Coronary artery (tissue), 2 donors: Measurements from ENCODE around the gene SLC39A2.

Source experiments
- DNase-seq: peaks from one replicate; pipeline ENCODE4 v3.0.0-alpha.2; 2017; ENCODE audit warnings: low spot score
- H3K27ac ChIP-seq, 2 donors: fragments of 200-600 bp; sonication (generic); one replicate each; pipeline ENCODE4 v1.5.1; 2016 to 2019
- H3K4me3 ChIP-seq: fragments of 200-600 bp; sonication (generic); 2 replicates; pipeline ENCODE4 v1.5.1; 2016; ENCODE audit warnings: mild to moderate bottlenecking, moderate library complexity
- TF ChIP-seq, protein P1 (sequence below): fragments of 200-600 bp; sonication (generic); IDR thresholded peaks from one replicate; pipeline ENCODE4 v1.5.1; 2019; ENCODE audit warnings: antibody characterized with exemption

Gene SLC39A2

DNA sequence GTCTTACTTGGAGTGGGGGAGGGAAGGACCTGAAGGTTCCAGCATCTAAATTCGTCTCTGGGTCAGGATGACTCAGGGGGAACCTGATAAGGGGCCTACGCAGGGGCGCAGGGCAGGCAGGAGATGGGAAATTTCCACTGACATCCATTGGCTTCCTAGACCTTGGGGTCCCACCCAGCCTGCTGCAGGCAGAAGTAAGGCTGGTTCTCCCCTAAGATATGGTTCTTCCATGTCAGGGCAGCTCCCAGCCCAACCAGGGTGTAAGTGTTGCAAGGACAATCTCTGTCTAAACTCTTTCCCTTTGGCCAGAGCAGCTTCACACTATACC lies 27.9 kb downstream of the SLC39A2 start:
- TF ChIP-seq, protein P1, sequence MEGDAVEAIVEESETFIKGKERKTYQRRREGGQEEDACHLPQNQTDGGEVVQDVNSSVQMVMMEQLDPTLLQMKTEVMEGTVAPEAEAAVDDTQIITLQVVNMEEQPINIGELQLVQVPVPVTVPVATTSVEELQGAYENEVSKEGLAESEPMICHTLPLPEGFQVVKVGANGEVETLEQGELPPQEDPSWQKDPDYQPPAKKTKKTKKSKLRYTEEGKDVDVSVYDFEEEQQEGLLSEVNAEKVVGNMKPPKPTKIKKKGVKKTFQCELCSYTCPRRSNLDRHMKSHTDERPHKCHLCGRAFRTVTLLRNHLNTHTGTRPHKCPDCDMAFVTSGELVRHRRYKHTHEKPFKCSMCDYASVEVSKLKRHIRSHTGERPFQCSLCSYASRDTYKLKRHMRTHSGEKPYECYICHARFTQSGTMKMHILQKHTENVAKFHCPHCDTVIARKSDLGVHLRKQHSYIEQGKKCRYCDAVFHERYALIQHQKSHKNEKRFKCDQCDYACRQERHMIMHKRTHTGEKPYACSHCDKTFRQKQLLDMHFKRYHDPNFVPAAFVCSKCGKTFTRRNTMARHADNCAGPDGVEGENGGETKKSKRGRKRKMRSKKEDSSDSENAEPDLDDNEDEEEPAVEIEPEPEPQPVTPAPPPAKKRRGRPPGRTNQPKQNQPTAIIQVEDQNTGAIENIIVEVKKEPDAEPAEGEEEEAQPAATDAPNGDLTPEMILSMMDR = no peak
- Histone ChIP-seq H3K27ac (peak overlapping the region; percentile 94), H3K4me3 (peak overlapping the region; percentile 88)
- peak; percentile 72 for DNase-seq

GRCh38 chr14:21029917-21030316 lies 30.8 kb downstream of the SLC39A2 start, which contains the start of gene TPPP2:
TPPP2 (plus strand) TSS chr14:21030217; CDS start chr14:21030582, 365 bp downstream.
- H3K27ac ChIP-seq = no peak within 1 kb of the TSS
- no peak within 1 kb of the TSS for H3K4me3 ChIP-seq
- DNase-seq = peak; percentile 14
- TF ChIP-seq, protein P1 = no peak

DNA sequence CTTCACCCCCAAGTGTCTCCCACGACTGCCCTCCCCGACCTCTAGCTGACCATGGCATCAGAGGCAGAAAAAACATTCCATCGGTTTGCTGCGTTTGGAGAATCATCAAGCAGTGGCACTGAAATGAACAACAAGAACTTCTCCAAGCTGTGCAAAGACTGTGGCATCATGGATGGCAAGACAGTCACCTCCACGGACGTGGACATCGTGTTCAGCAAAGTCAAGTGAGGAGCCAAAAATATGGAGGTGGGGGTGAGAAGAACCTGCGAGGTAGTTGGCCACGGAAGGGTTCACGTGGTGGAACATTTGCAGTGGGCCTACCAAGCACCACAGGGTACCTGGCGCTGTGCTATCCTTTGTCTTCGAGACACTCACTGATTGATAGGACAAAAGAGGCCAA lies 31.4 kb downstream of the SLC39A2 start:
- peak; percentile 65 for DNase-seq
- Histone ChIP-seq H3K27ac (no peak overlapping the region), H3K4me3 (no peak overlapping the region)
- TF ChIP-seq, protein P1 = no peak

GRCh38 chr14:21032326-21033132 lies 33.4 kb downstream of the SLC39A2 start:
- TF ChIP-seq, protein P1 = no peak
- Histone ChIP-seq H3K4me3 (no peak overlapping the region), H3K27ac (no peak overlapping the region)
- no peak for DNase-seq

DNA sequence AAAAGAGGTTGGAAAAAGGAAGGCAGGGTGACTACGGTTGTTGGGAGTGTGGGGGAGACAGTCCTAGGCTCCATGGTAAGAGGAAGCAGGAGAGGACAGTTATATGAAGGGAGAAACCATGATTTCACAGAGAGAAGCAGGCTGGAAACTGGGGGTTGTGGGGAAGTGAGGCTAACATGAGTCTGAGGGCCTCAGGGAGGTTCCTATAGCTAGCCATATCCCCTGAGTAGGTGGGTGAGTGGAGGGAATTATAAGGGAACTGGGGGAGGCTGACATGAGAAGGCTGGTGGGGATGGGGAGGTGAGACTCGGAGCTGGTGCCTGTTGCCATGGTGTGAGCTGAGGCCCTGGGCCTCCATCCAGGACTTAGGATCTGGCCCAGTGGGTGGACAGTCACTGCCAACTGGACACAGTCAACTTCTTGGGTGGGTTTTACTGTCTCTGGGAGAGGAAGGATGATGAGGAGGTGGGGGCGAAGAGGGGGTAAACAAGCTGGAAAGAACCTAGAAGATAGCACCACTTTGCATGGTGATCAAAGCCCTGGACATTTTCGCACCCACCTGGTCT lies 34.1 kb downstream of the SLC39A2 start:
- no peak for DNase-seq
- Histone ChIP-seq H3K4me3 (no peak overlapping the region), H3K27ac (no peak overlapping the region)
- TF ChIP-seq, protein P1 = no peak

- no peak within 1 kb of the TSS for H3K27ac ChIP-seq
- H3K4me3 ChIP-seq = no peak within 1 kb of the TSS
- DNase-seq = no peak
- TF ChIP-seq, protein P1 = no peak
Measured at GRCh38 chr14:21034707-21035106, 35.6 kb downstream of the SLC39A2 start, which contains the start of gene RNASE13. RNASE13 (minus strand) TSS chr14:21034807; CDS start chr14:21034288, 519 bp downstream.

GRCh38 chr14:21036751-21037150 lies 37.7 kb downstream of the SLC39A2 start:
- no peak overlapping the region for H3K27ac ChIP-seq
- no peak overlapping the region for H3K4me3 ChIP-seq
- DNase-seq = no peak
- TF ChIP-seq, protein P1 = no peak
